ENCODE measurements around the gene SPATA24.

DNA sequence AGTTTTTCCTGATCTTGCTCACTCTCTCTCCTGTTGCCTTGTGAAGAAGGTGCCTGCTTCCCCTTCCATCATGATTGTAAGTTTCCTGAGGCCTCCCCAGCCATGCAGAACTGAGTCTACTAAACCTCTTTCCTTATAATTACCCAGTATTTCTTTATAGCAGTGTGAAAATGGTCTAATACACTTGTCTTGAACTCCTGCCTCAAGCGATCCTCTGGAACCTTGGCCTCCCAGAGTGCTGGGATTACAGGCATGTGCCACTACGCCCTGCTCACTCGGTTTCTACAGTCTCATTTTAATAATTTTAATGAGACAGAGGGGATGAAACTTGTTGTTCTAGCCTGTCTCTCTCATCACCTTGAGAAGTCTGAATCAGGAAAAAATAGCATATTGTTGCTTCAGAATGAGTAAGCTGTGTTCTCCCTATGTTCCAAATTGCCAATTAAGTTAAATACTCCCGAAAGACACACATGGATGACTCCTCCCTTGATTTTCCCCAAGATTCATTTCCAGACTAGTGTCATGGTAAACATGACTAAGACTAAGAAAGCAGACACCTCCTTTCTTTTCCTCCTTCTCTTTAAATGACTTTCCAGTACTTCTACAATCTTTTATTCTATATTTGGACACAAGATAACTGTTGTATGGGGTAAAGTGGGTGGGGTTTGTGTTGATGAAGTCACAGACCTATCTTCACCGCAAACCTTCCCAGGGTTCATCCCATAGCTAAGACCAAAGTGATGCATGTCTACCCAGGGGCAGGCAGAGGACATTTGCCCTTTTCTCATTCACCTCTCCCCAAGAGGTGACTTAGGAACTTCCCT lies 43.3 kb upstream of the SPATA24 start:
- TF ChIP-seq, protein P1, sequence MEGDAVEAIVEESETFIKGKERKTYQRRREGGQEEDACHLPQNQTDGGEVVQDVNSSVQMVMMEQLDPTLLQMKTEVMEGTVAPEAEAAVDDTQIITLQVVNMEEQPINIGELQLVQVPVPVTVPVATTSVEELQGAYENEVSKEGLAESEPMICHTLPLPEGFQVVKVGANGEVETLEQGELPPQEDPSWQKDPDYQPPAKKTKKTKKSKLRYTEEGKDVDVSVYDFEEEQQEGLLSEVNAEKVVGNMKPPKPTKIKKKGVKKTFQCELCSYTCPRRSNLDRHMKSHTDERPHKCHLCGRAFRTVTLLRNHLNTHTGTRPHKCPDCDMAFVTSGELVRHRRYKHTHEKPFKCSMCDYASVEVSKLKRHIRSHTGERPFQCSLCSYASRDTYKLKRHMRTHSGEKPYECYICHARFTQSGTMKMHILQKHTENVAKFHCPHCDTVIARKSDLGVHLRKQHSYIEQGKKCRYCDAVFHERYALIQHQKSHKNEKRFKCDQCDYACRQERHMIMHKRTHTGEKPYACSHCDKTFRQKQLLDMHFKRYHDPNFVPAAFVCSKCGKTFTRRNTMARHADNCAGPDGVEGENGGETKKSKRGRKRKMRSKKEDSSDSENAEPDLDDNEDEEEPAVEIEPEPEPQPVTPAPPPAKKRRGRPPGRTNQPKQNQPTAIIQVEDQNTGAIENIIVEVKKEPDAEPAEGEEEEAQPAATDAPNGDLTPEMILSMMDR (IDR thresholded peaks at IDR 0.05; ENCODE audit: low read length), result no peak
- TF ChIP-seq EZH2 (optimal IDR thresholded peaks at IDR 0.05; ENCODE audit: low read depth, low read length), result no peak

Data from MM.1S (cell line).